SK-N-MC (cell line): Measurements from ENCODE around the gene EFL1.
"Not testable (repeated sequence)": the region's sequence is repeated elsewhere in the genome, so short reads cannot be mapped to it uniquely, and the experiment has no call there.

Experiments
- EZH2 ChIP-seq: fragments of 200-600 bp; sonication (generic); IDR thresholded peaks from one replicate; pipeline ENCODE4 v1.6.1; 2017; ENCODE audit warnings: antibody characterized with exemption
- FOXP2 ChIP-seq: optimal IDR thresholded peaks from 2 replicates; pipeline ENCODE3; 2011; ENCODE audit warnings: mild to moderate bottlenecking, moderate library complexity; ENCODE audit not compliant: insufficient read depth; ENCODE audit errors: extremely low read length, control extremely low read depth
- POLR2AphosphoS5 ChIP-seq: IDR thresholded peaks from 2 replicates; pipeline ENCODE4 v1.6.1; 2012; ENCODE audit warnings: mild to moderate bottlenecking, low read depth, low read length, borderline replicate concordance

GRCh38 chr15:82281276-82281675 is 18.7 kb upstream of the EFL1 start:
- not testable (repeated sequence) for TF ChIP-seq POLR2AphosphoS5, EZH2, FOXP2
